KMS-11 (cell line): ENCODE data around the gene ZNF337.
"Not testable (repeated sequence)": the region's sequence is repeated elsewhere in the genome, so short reads cannot be mapped to it uniquely, and the experiment has no call there.

Experiments used
- H2AFZ ChIP-seq: fragments of 200-600 bp; sonication (generic); 2 replicates; pipeline ENCODE4 v1.6.1; 2016; ENCODE audit warnings: antibody characterized with exemption, mixed run types, low read depth
- H3K27ac ChIP-seq: fragments of 200-600 bp; sonication (generic); 2 replicates; pipeline ENCODE4 v1.6.1; 2016; ENCODE audit warnings: mild to moderate bottlenecking, mixed run types
- H3K27me3 ChIP-seq: fragments of 200-600 bp; sonication (generic); 2 replicates; pipeline ENCODE4 v1.6.1; 2017; ENCODE audit warnings: mild to moderate bottlenecking, low read depth, mixed run types, moderate library complexity; ENCODE audit not compliant: insufficient read depth
- H3K36me3 ChIP-seq: fragments of 200-600 bp; sonication (generic); 2 replicates; pipeline ENCODE4 v1.6.1; 2017; ENCODE audit warnings: mild to moderate bottlenecking, mixed run types; ENCODE audit not compliant: insufficient read depth
- H3K4me1 ChIP-seq: fragments of 200-600 bp; sonication (generic); 2 replicates; pipeline ENCODE4 v1.6.1; 2016; ENCODE audit warnings: mild to moderate bottlenecking, low read depth, mixed run types; ENCODE audit not compliant: poor library complexity, severe bottlenecking
- H3K4me2 ChIP-seq: fragments of 200-600 bp; sonication (generic); 2 replicates; pipeline ENCODE4 v1.7.0; 2016; ENCODE audit warnings: mild to moderate bottlenecking, mixed run types
- H3K4me3 ChIP-seq: fragments of 200-600 bp; sonication (generic); IDR thresholded peaks from 2 replicates; pipeline ENCODE4 v1.6.1; 2017; ENCODE audit warnings: low read depth, low read length, mixed read lengths; ENCODE audit not compliant: insufficient read depth
- H3K79me2 ChIP-seq: fragments of 200-600 bp; sonication (generic); 2 replicates; pipeline ENCODE4 v1.6.1; 2016; ENCODE audit warnings: low read depth, mixed run types; ENCODE audit not compliant: insufficient read depth
- H3K9ac ChIP-seq: fragments of 200-600 bp; sonication (generic); 2 replicates; pipeline ENCODE4 v1.6.1; 2016; ENCODE audit warnings: mild to moderate bottlenecking, mixed run types
- H4K20me1 ChIP-seq: fragments of 200-600 bp; sonication (generic); 2 replicates; pipeline ENCODE4 v1.6.1; 2016; ENCODE audit warnings: mild to moderate bottlenecking, mixed run types; ENCODE audit not compliant: insufficient read depth
- CTCF ChIP-seq: fragments of 200-600 bp; sonication (generic); conservative IDR thresholded peaks from 2 replicates; pipeline ENCODE4 v1.6.1; 2017; ENCODE audit warnings: low read depth, mild to moderate bottlenecking, antibody characterized with exemption, low read length, moderate library complexity, mixed read lengths

The ZNF337 gene

GRCh38 chr20:25644814-25645213, 51.8 kb downstream of the ZNF337 start:
- H3K79me2 ChIP-seq = no peaks in the 10 kb centered on the region
- H3K4me2 ChIP-seq = no peak overlapping the region
- no peak overlapping the region for H3K9ac ChIP-seq
- no peak overlapping the region for H3K27ac ChIP-seq
- no peak overlapping the region for H2AFZ ChIP-seq
- no peaks in the 10 kb centered on the region for H3K4me1 ChIP-seq
- H3K4me3 ChIP-seq = no peak overlapping the region
- H3K27me3 ChIP-seq = no peaks in the 10 kb centered on the region
- no peaks in the 10 kb centered on the region for H3K36me3 ChIP-seq
- H4K20me1 ChIP-seq = no peaks in the 10 kb centered on the region
- no peak for TF ChIP-seq CTCF

- no peak overlapping the region for H2AFZ ChIP-seq
- no peak overlapping the region for H3K4me2 ChIP-seq
- H3K4me1 ChIP-seq = no peaks in the 10 kb centered on the region
- no peak overlapping the region for H3K4me3 ChIP-seq
- TF ChIP-seq CTCF = no peak
- no peaks in the 10 kb centered on the region for H3K79me2 ChIP-seq
- H3K36me3 ChIP-seq = no peaks in the 10 kb centered on the region
- H3K27ac ChIP-seq = no peak overlapping the region
- no peaks in the 10 kb centered on the region for H3K27me3 ChIP-seq
- H3K9ac ChIP-seq = no peak overlapping the region
- H4K20me1 ChIP-seq = no peaks in the 10 kb centered on the region
Observed at GRCh38 chr20:25643716-25644115, 52.9 kb downstream of the ZNF337 start.

GRCh38 chr20:25637247-25637646, 59.4 kb downstream of the ZNF337 start:
- Histone ChIP-seq H3K9ac (no peak overlapping the region), H3K27me3 (no peaks in the 10 kb centered on the region), H3K4me1 (no peaks in the 10 kb centered on the region), H3K79me2 (no peaks in the 10 kb centered on the region), H3K36me3 (no peaks in the 10 kb centered on the region), H4K20me1 (no peaks in the 10 kb centered on the region), H3K4me3 (no peak overlapping the region), H3K4me2 (no peak overlapping the region), H2AFZ (no peak overlapping the region), H3K27ac (no peak overlapping the region)
- no peak for TF ChIP-seq CTCF

- H3K27me3 ChIP-seq = no peaks in the 10 kb centered on the region
Observed at GRCh38 chr20:25632940-25633790, 63.5 kb downstream of the ZNF337 start.

GRCh38 chr20:25630615-25631014, 66.0 kb downstream of the ZNF337 start:
- not testable (repeated sequence) for H3K27ac ChIP-seq, H4K20me1 ChIP-seq, H3K4me2 ChIP-seq, H2AFZ ChIP-seq, H3K9ac ChIP-seq, H3K79me2 ChIP-seq, H3K4me1 ChIP-seq, H3K27me3 ChIP-seq, H3K4me3 ChIP-seq, H3K36me3 ChIP-seq

More at GRCh38 chr20:25632940-25633790, 63.5 kb downstream of the ZNF337 start:
- Histone ChIP-seq H3K4me3 (no peak overlapping the region), H3K4me1 (no peaks in the 10 kb centered on the region), H3K27ac (no peak overlapping the region), H3K79me2 (no peaks in the 10 kb centered on the region), H3K4me2 (no peak overlapping the region), H2AFZ (no peak overlapping the region), H4K20me1 (no peaks in the 10 kb centered on the region), H3K9ac (no peak overlapping the region), H3K36me3 (no peaks in the 10 kb centered on the region)
- no peak for TF ChIP-seq CTCF
